Uterus (tissue), 2 donors: ENCODE measurements around the gene ALLC.

ENCODE experiments used
- CTCF ChIP-seq, 4 experiments: fragments of 200-600 bp in 2 of 4; fragments of 450-650 bp in 2 of 4; sonication (generic) in 2 of 4; IDR thresholded peaks; one replicate each; pipeline ENCODE4 v1.5.1; 2016 to 2019; ENCODE audit warnings: antibody characterized with exemption in 4 of 4, mild to moderate bottlenecking in 2 of 4, moderate library complexity in 1 of 4
- POLR2A ChIP-seq, 2 donors: fragments of 450-650 bp; IDR thresholded peaks; one replicate each; pipeline ENCODE4 v1.6.1; 2016; ENCODE audit warnings: antibody characterized with exemption in 2 of 2, mild to moderate bottlenecking in 1 of 2, moderate library complexity in 1 of 2

- TF ChIP-seq CTCF (IDR thresholded peaks at IDR 0.05), result no peak
- no peak for TF ChIP-seq POLR2A (IDR thresholded peaks at IDR 0.05)
These were observed 24.7 kb upstream of the ALLC start for GRCh38 chr2:3633089-3633981.
